ENCODE measurements around the gene IPPK.

DNA sequence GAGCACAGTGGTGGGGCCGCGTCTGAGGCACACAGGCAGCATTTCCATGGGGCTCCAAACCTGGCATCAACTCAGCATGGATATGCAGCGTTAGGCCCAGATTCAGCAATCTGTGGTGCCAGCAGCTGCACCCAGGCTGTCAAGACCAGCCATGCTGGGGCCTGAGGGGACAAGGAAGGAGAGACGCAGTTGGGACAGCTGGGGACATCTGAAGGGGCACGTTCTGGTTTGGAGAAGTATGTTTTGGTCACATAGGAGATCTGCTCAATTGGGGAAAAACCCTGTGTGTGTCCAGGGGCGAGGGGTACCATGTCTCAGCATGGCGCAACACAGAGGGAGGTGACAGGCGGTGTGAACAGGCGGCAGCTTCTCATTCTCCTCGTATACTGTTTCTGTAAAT is 67.5 kb downstream of the IPPK start:
- TF ChIP-seq, protein P1, sequence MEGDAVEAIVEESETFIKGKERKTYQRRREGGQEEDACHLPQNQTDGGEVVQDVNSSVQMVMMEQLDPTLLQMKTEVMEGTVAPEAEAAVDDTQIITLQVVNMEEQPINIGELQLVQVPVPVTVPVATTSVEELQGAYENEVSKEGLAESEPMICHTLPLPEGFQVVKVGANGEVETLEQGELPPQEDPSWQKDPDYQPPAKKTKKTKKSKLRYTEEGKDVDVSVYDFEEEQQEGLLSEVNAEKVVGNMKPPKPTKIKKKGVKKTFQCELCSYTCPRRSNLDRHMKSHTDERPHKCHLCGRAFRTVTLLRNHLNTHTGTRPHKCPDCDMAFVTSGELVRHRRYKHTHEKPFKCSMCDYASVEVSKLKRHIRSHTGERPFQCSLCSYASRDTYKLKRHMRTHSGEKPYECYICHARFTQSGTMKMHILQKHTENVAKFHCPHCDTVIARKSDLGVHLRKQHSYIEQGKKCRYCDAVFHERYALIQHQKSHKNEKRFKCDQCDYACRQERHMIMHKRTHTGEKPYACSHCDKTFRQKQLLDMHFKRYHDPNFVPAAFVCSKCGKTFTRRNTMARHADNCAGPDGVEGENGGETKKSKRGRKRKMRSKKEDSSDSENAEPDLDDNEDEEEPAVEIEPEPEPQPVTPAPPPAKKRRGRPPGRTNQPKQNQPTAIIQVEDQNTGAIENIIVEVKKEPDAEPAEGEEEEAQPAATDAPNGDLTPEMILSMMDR (conservative IDR thresholded peaks at IDR 0.05 in 1 of 2, IDR thresholded peaks at IDR 0.05 in 1 of 2; ENCODE audit: low read depth in 1 of 2, low read length in 2 of 2), result no peak
- TF ChIP-seq EZH2 (IDR thresholded peaks at IDR 0.05; ENCODE audit: low read length, missing control alignments), result no peak

Data from fibroblast of lung (primary cell).